ENCODE results near the gene FAM149A. TPM values are rescaled to one million over a fixed set of nuclear protein-coding genes. Genes with fewer than 3 reads are reported as not detected.

FAM149A gene
- total RNA-seq, 2 donors from 2014 or later = 12.9 to 27.0 TPM

- no peak for DNase-seq (ENCODE audit: low spot score)
- H3K9me3 ChIP-seq = no peaks in the 10 kb centered on the region
- H3K4me1 ChIP-seq (replicated peaks) = no peaks in the 10 kb centered on the region
- TF ChIP-seq POLR2A (IDR thresholded peaks at IDR 0.05) = no peak
- no peaks in the 10 kb centered on the region for H3K36me3 ChIP-seq
- intact Hi-C loops (cut with DNase I) = no loop called here
- H3K4me3 ChIP-seq = no peak overlapping the region
- H3K27ac ChIP-seq = no peak overlapping the region
- no peaks in the 10 kb centered on the region for H3K27me3 ChIP-seq (replicated peaks; ENCODE audit: insufficient read depth)
Observed at GRCh38 chr4:186088523-186088922, 16.0 kb upstream of the FAM149A start.

- Histone ChIP-seq H3K4me1 (replicated peaks) (no peaks in the 10 kb centered on the region), H3K27ac (no peak overlapping the region), H3K4me3 (no peak overlapping the region), H3K36me3 (no peaks in the 10 kb centered on the region), H3K9me3 (no peaks in the 10 kb centered on the region), H3K27me3 (replicated peaks; ENCODE audit: insufficient read depth) (no peaks in the 10 kb centered on the region)
- intact Hi-C loops (cut with DNase I) = no loop called here
- TF ChIP-seq POLR2A (IDR thresholded peaks at IDR 0.05) (no peak), CTCF (IDR thresholded peaks at IDR 0.05) (no peak), POLR2AphosphoS5 (IDR thresholded peaks at IDR 0.05) (no peak)
- 94% methylated on average over 17 of the region's 17 CpGs for WGBS
- no peak for DNase-seq (ENCODE audit: low spot score)
Observed at GRCh38 chr4:186092296-186092695, 12.2 kb upstream of the FAM149A start.

GRCh38 chr4:186095406-186095805, 9.1 kb upstream of the FAM149A start:
- TF ChIP-seq POLR2A (IDR thresholded peaks at IDR 0.05) = no peak
- TF ChIP-seq POLR2AphosphoS5 (IDR thresholded peaks at IDR 0.05) = no peak
- no peak for TF ChIP-seq CTCF (IDR thresholded peaks at IDR 0.05)
- Histone ChIP-seq H3K4me1 (replicated peaks) (no peaks in the 10 kb centered on the region), H3K27ac (no peak overlapping the region), H3K9me3 (no peaks in the 10 kb centered on the region), H3K27me3 (replicated peaks; ENCODE audit: insufficient read depth) (no peaks in the 10 kb centered on the region), H3K36me3 (no peaks in the 10 kb centered on the region), H3K4me3 (no peak overlapping the region)
- intact Hi-C loops (cut with DNase I) = no loop called here
- 57% methylated on average over 13 of the region's 13 CpGs for WGBS
- no peak for DNase-seq (ENCODE audit: low spot score)

GRCh38 chr4:186096681-186097165, 7.8 kb upstream of the FAM149A start:
- Histone ChIP-seq H3K27ac (no peak overlapping the region), H3K4me1 (replicated peaks) (no peaks in the 10 kb centered on the region), H3K36me3 (no peaks in the 10 kb centered on the region), H3K4me3 (no peak overlapping the region), H3K27me3 (replicated peaks; ENCODE audit: insufficient read depth) (no peaks in the 10 kb centered on the region), H3K9me3 (no peaks in the 10 kb centered on the region)
- 87% methylated on average over 9 of the region's 9 CpGs for WGBS
- TF ChIP-seq POLR2A (IDR thresholded peaks at IDR 0.05) (no peak), CTCF (IDR thresholded peaks at IDR 0.05) (no peak), POLR2AphosphoS5 (IDR thresholded peaks at IDR 0.05) (no peak)
- intact Hi-C loops (cut with DNase I) = no loop called here
- DNase-seq (ENCODE audit: low spot score) = no peak

GRCh38 chr4:186097386-186097785, 7.1 kb upstream of the FAM149A start:
- Histone ChIP-seq H3K4me3 (no peak overlapping the region), H3K27me3 (replicated peaks; ENCODE audit: insufficient read depth) (no peaks in the 10 kb centered on the region), H3K4me1 (replicated peaks) (no peaks in the 10 kb centered on the region), H3K27ac (no peak overlapping the region), H3K36me3 (no peaks in the 10 kb centered on the region), H3K9me3 (no peaks in the 10 kb centered on the region)
- intact Hi-C loops (cut with DNase I) = no loop called here
- WGBS = 57% methylated on average over 5 of the region's 5 CpGs
- no peak for TF ChIP-seq CTCF (IDR thresholded peaks at IDR 0.05)
- TF ChIP-seq POLR2AphosphoS5 (IDR thresholded peaks at IDR 0.05) = no peak
- no peak for TF ChIP-seq POLR2A (IDR thresholded peaks at IDR 0.05)
- DNase-seq (ENCODE audit: low spot score) = no peak
